Jurkat, Clone E6-1 (cell line): Measurements from ENCODE around the gene CPED1.
"Not testable (repeated sequence)": the region's sequence is repeated elsewhere in the genome, so short reads cannot be mapped to it uniquely, and the experiment has no call there.

Experiments
- DNase-seq: peaks from one replicate; pipeline ENCODE4 v3.0.0-alpha.2; 2011; ENCODE audit warnings: low read depth, low spot score
- H3K4me3 ChIP-seq: 2 replicates; pipeline ENCODE4 v1.5.1; 2011; ENCODE audit warnings: mild to moderate bottlenecking, low read length, control low read depth, moderate library complexity

CPED1 gene

DNA sequence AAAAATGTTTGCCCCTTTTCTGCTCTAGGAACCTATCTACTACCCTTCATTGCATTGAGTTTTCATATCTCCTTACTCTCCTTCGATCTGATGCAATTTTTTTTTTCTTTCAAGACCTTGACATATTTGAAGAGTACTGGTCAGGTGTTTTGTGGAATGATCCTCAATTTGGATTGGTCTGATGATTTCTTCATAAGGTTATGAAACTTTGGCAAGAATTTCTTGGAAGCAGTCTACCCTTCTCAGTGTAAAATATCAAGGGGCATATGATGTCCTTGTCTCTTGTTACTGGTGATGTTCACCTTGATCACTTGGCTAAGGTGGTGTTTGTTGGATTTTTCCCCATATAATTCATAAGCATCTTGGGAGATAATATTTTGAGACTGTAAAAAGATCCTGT lies 64.7 kb downstream of the CPED1 start:
- DNase-seq = no peak
- H3K4me3 ChIP-seq = no peak overlapping the region

DNA sequence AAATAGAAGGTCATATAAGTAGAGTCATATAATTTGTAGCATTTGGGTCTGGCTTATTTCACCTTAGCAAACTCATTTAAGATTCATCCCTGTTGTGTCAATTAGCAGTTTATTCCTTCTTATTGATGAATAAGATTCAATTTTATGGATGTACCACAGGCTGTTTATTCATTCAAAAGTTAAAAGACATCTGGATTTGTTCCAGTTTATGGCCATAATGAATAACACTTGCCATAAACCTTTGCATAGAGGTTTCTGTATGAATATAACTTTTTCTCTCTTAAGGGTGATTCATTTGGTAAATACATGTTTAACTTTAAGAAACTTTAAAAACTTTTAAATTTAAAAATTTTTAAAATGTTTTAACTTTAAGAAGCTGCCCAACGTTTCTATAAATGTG lies 66.4 kb downstream of the CPED1 start:
- no peak for DNase-seq
- H3K4me3 ChIP-seq = no peak overlapping the region

DNA sequence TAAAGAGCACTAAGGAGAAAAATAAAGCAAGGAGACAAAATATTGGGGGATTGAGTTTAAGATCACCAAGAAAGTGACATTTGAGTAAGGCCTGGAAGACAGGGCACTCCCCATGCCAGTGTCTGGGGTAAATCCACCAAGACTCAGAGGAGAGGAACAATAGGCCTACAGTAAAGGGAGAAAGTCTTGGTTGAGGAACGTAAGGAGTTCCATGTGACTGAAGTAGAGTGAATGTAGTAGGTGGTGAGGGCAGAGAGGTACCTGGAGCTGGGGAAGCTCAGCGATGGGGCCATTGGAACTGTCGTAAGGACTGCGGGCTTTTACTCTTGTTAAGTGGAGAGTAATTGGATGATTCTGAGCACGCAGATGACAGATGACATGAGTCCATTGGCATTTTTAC lies 69.4 kb downstream of the CPED1 start:
- no peak overlapping the region for H3K4me3 ChIP-seq

DNA sequence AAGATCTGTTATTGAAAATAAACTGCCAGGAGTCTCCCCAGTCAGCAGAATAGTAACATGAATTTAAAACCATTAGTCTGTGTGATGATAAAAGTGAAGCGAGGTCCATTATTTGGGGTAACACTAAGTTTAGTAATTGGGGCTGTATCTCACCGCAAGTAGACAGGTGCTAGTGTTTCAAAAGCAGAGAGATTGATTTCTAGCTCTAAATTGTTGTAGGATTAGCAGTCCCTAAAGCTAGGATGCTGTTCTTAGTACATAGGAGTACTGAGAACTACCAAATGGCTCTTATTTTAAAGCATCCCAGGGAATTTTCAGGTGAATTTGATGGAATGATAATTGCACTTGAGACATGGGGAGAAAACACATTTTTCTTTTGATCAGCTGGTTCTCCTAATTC lies 70.5 kb downstream of the CPED1 start:
- no peak overlapping the region for H3K4me3 ChIP-seq
- no peak for DNase-seq

More for the DNA sequence above, 69.4 kb downstream of the CPED1 start:
- no peak for DNase-seq

DNA sequence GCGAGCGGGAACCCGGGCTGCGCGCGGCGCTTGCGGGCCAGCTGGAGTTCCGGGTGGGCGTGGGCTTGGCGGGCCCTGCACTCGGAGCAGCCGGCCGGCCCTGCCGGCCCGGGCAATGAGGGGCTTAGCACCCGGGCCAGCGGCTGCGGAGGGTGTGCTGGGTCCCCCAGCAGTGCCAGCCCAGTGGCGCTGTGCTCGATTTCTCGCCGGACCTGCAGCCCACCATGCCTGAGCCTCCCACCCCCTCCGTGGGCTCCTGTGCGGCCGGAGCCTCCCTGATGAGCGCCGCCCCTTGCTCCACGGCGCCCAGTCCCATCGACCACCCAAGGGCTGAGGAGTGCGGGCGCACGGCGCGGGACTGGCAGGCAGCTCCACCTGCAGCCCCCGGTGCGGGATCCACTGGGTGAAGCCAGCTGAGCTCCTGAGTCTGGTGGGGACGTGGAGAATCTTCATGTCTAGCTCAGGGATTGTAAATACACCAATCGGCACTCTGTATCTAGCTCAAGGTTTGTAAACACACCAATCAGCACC lies 71.5 kb downstream of the CPED1 start:
- H3K4me3 ChIP-seq, DNase-seq: not testable (repeated sequence)

DNA sequence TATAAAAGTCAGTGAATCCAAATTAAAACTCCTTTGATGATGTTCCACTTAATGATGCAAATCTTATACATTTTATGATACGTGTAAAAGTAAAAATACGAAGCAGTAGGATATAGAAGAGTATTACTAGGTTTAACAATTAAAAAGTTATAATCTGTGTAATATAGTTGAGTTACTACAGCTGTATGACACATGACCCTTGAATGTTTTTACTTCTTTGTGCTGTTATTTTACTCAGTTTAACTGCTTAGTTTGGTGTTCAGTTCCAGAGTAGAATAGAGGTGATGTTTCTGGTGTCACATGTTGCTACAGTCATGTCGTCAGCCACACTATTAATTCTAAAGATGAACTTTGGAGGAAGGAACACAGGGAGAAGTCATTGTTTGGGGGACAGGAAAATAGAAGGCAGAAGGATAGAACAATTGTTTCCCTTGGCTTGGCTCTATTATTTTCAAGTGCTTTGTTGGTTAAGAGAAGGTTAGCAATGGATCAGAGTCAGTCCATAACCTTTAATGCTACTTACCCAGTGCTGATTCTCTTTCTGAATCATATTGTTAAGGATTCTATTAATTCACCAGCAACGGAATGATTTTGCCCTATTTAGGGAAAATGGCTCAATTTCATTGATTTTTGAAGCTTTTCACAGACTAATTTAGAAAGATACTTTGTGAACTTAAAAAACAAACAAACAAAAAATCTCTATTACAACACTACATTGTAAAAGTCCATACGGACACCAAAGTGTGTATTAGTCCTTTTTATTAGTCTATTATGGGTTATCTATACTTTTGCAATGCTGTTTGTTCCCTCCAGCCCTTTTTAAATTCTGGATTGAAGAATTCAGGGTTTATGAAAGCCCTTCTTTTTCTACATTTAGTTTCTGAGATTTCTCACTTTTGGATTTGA lies 73.4 kb downstream of the CPED1 start:
- DNase-seq = no peak

DNA sequence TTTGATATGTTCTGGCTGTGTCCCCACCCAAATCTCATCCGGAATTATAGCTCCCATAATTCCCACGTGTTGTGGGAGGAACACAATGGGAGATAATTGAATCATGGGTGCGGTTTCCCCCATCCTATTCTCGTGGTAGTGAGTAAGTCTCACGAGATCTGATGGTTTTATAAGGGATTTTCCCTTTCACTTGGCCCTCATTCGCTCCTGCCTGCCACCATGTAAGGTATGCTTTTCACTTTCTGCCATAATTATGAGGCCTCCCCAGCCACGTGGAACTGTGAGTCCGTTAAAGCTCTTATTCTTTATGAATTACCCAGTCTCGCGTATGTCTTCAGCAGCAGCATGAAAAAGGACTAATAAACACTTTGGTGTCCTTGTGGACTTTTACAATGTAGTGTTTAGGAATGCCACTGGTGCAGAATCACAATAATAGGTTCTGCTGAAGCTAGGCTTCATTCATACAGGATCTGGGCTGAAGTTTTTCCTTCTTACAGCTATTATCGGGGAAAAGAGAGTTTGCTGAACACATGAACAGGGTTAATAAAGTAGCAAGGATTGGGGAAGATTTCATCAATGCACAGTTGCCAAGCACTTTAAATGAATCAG lies 74.3 kb downstream of the CPED1 start:
- H3K4me3 ChIP-seq = no peak overlapping the region

More for the DNA sequence above, 73.4 kb downstream of the CPED1 start:
- H3K4me3 ChIP-seq = no peak overlapping the region

DNA sequence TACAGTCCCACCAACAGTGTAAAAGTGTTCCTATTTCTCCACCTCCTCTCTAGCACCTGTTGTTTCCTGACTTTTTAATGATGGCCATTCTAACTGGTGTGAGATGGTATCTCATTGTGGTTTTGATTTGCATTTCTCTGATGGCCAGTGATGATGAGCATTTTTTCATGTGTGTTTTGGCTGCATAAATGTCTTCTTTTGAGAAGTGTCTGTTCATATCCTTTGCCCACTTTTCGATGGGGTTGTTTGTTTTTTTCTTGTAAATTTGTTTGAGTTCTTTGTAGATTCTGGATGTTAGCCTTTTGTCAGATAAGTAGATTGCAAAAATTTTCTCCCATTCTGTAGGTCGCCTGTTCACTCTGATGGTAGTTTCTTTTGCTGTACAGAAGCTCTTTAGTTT lies 79.2 kb downstream of the CPED1 start:
- DNase-seq, H3K4me3 ChIP-seq: not testable (repeated sequence)

More for the DNA sequence above, 74.3 kb downstream of the CPED1 start:
- no peak for DNase-seq

DNA sequence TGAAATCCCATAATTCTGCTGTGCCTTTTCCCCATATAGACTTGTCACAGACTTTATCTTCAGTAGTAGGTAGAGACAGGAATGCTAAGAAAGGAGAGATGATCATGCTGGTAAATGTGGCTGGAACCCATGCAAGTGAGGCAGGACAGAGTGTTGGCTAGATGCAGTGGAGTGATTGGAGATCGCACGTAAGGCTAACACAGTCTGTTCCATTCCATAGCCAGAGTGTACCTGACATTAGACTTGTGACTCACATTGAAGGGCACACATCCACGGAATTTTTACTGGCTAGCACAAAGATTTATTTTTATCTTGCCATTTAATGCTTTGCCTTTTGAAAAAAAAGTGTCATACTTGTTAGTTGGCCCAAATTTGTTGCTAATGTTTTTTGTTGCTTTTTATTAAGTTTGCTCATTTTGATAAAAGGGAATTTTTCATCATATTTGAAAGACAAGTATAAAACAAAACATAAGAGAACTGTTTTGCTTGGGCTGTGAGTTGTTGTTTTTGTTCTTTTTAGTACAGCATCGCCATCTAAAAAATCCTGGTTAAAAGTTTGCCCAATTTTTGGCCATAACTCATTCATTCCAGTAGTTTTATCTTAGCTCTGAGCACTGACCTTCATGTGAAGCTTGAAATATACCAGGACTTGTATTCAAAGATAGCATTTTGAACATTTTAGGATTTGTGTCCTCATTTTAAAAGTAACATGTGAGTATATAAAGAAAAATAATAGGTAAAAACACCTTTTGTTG lies 81.0 kb downstream of the CPED1 start:
- DNase-seq = no peak
- H3K4me3 ChIP-seq = no peak overlapping the region

DNA sequence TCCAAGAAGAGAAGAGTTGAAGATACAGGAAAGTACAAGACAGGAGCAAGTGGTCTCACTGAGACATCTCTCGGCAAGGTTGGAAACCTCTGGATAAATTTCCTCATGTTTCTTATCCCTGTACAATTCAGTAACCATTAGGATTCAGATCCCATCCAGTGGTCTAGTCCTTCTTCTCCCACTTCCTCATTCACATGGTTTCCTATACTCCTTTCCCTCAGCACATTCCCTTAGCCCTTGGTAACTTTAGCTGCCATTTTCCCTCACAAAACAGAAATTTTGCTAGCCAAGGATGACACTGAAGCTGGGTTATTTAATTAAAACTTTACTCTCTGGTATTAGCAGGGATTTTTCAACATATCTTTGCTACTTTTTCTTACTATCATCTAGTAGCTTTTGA lies 82.6 kb downstream of the CPED1 start:
- H3K4me3 ChIP-seq = no peak overlapping the region
- no peak for DNase-seq

DNA sequence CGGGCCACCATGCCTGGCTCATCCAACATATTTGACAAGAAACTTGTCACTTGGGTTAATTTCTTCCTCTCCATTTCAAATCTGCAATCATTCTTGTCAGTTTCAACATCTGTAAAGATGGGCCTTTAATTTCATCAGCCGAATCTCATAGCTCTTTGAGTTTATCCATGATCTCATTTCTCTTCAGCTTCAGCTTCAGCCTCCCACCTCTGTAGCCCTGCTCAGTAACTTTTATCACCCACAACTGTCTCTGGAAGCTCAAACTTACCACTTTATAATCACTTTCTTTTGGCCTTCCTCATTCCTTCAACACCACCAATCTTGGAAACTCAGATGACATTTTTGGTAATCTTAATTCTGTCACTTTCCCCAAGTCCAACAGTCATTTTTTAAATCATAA lies 83.2 kb downstream of the CPED1 start:
- no peak overlapping the region for H3K4me3 ChIP-seq
- DNase-seq = no peak

DNA sequence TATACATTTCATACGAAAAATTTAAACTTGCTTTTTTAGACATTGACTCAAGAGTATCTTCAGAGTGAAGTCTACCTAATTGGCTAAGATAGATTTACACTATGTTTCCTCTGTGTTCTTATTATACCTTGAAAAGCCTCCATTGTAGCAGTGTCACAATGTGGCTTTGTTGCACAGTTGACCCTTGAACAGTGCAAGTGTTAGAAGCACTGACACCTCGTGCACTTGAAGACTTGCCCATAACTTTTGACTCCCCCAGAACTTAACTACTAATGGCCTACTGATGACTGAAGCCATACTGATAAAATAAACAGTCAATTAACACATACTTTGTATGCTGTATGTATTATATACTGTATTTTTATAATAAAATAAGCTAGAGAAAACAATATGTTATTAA lies 84.3 kb downstream of the CPED1 start:
- H3K4me3 ChIP-seq = no peak overlapping the region
- no peak for DNase-seq

DNA sequence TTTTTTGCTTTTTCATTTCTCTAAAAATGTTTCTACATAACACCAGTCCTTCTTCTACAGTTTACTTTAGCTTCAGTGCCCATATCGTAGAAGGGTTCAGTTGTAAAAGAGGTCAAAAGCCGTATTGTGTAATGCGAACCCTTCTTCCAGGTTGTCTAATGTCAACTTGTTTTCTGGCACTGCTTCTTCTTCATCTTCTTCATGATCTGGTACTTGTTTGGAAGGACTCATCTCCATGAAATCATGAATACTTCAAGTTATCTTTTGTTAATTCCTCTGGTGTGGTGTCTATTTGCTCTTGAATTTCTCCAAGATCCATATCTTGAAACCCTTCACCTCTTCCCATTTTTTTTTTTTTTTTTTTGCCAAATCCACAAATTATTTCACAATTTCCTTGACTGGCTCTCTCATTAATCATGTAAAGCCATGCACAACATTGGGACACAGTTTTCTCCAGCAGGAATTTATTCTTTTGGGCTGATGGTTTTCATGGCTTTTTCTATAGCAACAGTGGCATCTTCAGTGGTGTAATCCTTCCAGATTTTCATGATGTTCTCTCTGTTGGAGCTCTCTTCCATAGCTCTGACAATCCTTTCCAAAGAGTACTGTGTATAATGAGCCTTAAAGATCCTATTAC lies 85.1 kb downstream of the CPED1 start:
- H3K4me3 ChIP-seq = no peak overlapping the region
- DNase-seq = no peak

DNA sequence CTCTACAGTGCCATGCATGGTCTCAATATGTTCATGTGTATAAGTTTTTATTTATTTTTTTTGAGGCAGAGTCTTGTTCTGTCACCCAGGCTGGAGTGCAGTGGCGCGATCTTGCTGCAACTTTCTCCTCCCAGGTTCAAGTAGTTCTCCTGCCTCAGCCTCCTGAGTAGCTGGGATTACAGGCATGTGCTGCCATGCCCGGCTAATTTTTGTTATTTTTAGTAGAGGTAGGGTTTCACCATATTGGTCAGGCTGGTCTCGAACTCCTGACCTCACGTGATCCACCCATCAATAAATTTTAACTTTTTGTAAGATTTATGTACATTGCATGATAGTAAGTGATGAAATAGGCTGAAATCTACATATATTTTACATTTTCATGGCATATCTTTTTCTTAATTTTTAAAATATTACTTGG lies 86.9 kb downstream of the CPED1 start:
- not testable (repeated sequence) for DNase-seq, H3K4me3 ChIP-seq

DNA sequence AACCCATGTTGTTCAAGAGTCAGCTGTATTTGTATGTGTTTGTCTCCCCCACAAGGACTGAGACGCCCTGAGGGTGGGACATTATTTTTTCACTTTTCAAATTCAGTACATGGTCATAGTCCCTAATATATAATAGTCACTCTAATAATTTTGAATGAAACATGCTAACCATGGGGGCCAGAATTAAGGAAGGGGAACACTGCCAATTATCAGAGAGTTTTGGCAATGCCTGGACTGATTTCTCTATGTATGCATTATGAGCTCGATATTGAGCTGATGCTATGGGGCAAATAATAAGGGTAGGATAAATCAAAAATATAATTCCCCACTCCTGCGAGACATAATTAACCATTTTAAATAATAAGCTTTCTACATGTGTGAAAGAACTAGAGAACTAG lies 87.4 kb downstream of the CPED1 start:
- no peak for DNase-seq
- H3K4me3 ChIP-seq = no peak overlapping the region

DNA sequence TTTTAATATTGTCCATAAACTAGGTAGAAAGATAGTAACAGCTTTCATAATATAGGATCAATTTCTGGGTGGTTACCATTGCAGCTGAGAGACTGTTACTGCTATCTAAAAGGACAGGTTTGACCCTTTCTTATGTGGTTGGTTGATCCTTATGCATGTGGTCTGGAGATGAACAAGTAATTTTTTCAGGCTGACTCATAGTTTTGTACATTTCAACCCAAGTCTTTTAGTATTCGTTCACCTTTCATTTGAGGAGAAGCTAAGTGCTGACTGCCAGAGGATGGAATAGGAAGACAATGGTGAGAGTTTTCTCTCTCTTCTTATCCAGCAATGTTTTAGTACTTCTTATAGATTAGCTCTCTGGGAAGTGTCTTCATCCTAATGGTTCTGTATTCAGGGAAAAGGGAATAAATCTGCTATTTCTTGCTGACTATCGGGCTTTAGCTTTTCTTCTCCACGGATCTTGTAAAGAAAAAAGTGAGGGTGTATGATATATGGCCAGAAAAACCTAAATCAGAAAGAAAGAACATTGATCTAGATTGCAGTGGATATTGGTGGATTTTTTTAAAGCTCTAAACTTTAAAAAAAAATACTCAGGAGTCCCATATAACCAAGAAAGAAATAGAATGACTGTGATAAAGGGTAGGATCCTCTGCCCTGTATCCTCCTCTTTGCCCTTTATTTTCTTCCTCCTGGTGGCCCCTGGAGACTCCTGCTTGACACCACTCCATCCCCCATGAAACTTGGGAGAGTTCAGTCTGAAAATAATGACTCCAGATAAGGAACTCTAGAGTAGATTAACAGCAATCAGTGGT lies 88.0 kb downstream of the CPED1 start:
- no peak overlapping the region for H3K4me3 ChIP-seq
- DNase-seq = no peak

DNA sequence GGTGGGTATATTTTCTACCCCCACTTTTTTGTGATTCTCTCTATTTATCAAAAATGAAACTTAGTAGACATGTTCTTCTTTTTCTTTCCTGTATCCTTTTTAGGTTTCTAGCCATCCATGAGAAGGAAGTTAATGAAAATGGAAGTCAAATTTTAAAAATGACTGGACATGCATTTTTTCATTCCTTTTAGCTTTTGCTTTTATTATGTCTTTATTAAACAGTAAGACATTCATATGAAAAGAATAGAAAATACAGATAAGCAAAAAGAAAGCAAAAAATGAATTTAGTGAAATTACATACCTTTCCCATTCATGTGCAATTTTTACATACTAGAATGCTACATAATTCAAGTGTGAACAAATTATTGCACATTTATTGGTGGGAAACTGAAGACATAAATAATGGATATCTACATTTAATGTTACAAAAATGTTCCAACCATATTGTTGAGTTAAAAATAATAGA lies 88.7 kb downstream of the CPED1 start:
- no peak for DNase-seq
- H3K4me3 ChIP-seq = no peak overlapping the region

DNA sequence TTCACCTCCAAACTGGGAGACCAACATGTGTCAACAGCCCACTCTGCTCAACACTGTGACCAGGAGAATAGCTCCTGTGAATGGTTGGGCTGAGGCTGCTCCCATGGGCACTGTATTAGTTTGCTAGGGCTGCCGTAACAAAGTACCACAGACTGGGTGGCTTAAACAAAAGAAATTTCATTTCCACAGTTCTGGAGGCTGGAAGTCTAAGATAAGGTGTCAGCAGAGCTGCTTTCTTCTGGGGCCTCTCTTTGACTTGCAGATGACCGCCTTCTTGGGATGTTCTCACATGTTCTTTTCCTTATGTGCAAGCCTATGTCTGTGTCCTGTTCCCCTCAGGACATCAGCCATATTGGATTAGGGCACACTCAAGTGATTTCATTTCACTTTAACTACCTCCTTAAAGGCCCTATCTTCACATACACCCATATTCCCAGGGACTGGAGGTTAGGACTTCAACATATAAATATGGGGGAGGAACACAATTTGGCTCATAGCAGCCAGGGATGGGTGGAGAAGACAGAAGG lies 90.3 kb downstream of the CPED1 start:
- DNase-seq = no peak
- H3K4me3 ChIP-seq = no peak overlapping the region
